ENCODE data around the gene HIPK2. TPM values are rescaled to one million over a fixed set of nuclear protein-coding genes. Genes with fewer than 3 reads are reported as not detected.

HIPK2 gene
- total RNA-seq, 2 donors from 2014 or later, result 95.1 to 125 TPM

DNA sequence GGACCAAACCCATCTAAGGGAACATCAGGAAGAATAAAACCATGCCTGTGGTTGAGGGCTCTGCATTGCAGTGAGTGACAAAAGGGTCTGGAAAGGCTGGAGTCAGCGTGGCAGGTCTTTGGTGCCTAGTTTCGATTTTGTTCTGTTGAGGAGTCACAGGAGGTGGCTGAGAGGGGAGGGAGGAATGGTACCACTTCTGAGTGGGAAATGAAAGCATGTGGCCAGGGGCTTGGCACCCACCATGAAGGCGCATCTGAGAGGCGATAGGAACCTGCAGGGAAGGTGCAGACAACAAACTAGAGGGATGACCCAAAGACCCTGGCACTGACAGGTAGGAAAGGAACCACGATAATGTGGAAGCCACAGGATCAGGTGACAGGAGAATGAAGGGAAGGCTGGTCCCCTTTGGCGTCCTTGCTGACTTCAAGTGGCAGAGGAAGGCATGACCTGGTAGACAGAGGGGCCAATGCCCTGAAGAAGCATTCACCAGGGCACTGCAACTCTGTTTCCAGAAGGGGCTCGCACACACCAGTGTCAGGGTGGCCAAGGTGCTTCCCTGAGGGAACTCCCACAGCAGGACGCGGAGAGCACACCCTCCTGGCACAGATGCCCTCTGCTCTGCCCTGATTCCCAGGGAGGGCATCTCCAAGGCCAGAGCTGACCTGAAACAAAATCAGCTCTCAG lies 41.7 kb downstream of the HIPK2 start:
- Histone ChIP-seq H3K27ac (ENCODE audit: low read depth, low read length) (no peak overlapping the region), H3K9me3 (ENCODE audit: control insufficient read depth, low read length) (peaks cover 6% of the 10 kb centered on the region), H3K36me3 (ENCODE audit: control insufficient read depth, insufficient read depth, low read length) (peaks cover 16% of the 10 kb centered on the region), H3K9ac (ENCODE audit: extremely low read depth, low read length, poor library complexity, severe bottlenecking) (no peak overlapping the region), H3K27me3 (ENCODE audit: control insufficient read depth, insufficient read depth, low read length, poor library complexity, severe bottlenecking) (no peaks in the 10 kb centered on the region), H3K4me1 (ENCODE audit: control insufficient read depth, insufficient read depth, low read length) (peaks cover 6% of the 10 kb centered on the region), H3K4me3 (ENCODE audit: low read length) (no peak overlapping the region)
- Mint-ChIP-seq H3K36me3 (ENCODE audit: low read depth) (peaks cover 15% of the 10 kb centered on the region), H3K27ac (no peak overlapping the region), H3K27me3 (ENCODE audit: insufficient read depth) (no peaks in the 10 kb centered on the region), H3K4me3 (no peak overlapping the region), H3K9me3 (peaks cover 4% of the 10 kb centered on the region), H3K4me1 (peaks cover 10% of the 10 kb centered on the region)
- DNase-seq, result peak; percentile 15
- 93 to 94% methylated on average over 7 to 9 of the region's 9 CpGs for WGBS, 2 experiments (ENCODE audit: insufficient coverage in 1 of 2, insufficient read length in 1 of 2)
- TF ChIP-seq, protein P1, sequence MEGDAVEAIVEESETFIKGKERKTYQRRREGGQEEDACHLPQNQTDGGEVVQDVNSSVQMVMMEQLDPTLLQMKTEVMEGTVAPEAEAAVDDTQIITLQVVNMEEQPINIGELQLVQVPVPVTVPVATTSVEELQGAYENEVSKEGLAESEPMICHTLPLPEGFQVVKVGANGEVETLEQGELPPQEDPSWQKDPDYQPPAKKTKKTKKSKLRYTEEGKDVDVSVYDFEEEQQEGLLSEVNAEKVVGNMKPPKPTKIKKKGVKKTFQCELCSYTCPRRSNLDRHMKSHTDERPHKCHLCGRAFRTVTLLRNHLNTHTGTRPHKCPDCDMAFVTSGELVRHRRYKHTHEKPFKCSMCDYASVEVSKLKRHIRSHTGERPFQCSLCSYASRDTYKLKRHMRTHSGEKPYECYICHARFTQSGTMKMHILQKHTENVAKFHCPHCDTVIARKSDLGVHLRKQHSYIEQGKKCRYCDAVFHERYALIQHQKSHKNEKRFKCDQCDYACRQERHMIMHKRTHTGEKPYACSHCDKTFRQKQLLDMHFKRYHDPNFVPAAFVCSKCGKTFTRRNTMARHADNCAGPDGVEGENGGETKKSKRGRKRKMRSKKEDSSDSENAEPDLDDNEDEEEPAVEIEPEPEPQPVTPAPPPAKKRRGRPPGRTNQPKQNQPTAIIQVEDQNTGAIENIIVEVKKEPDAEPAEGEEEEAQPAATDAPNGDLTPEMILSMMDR (conservative IDR thresholded peaks at IDR 0.05), result no peak

DNA sequence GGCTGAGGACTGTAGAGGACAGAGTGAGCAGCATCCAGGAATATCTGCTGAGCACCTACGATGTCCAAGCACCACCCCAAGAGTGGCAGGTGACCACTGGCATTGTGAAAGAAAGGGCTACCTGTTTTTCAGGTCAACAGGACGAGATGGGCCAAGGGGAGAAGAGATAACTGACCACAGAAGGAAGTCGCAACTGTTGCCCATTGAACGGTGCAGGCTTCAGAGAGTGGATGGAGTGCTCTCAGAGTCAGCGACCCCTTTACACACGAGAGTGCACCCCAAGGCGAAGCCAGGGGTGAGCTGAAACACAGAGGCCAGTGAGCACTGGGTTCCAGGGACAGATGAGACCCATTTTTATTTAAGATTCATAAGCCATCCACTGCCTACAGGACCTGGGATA lies 42.3 kb downstream of the HIPK2 start:
- DNase-seq, result peak; percentile 13
- peaks cover 6% of the 10 kb centered on the region for H3K9me3 ChIP-seq (ENCODE audit: control insufficient read depth, low read length)
- Mint-ChIP-seq H3K9me3 (peaks cover 4% of the 10 kb centered on the region), H3K4me3 (no peak overlapping the region), H3K4me1 (peaks cover 9% of the 10 kb centered on the region), H3K27me3 (ENCODE audit: insufficient read depth) (no peaks in the 10 kb centered on the region), H3K36me3 (ENCODE audit: low read depth) (peaks cover 15% of the 10 kb centered on the region), H3K27ac (no peak overlapping the region)
- H3K9ac ChIP-seq (ENCODE audit: extremely low read depth, low read length, poor library complexity, severe bottlenecking), result no peak overlapping the region
- TF ChIP-seq, protein P1 (conservative IDR thresholded peaks at IDR 0.05), result no peak
- peaks cover 6% of the 10 kb centered on the region for H3K4me1 ChIP-seq (ENCODE audit: control insufficient read depth, insufficient read depth, low read length)
- no peak overlapping the region for H3K4me3 ChIP-seq (ENCODE audit: low read length)
- no peak overlapping the region for H3K27ac ChIP-seq (ENCODE audit: low read depth, low read length)
- WGBS, 2 experiments (ENCODE audit: insufficient coverage in 1 of 2, insufficient read length in 1 of 2), result 95 to 99% methylated on average over 7 of the region's 7 CpGs
- H3K27me3 ChIP-seq (ENCODE audit: control insufficient read depth, insufficient read depth, low read length, poor library complexity, severe bottlenecking), result no peaks in the 10 kb centered on the region
- H3K36me3 ChIP-seq (ENCODE audit: control insufficient read depth, insufficient read depth, low read length), result peaks cover 20% of the 10 kb centered on the region

DNA sequence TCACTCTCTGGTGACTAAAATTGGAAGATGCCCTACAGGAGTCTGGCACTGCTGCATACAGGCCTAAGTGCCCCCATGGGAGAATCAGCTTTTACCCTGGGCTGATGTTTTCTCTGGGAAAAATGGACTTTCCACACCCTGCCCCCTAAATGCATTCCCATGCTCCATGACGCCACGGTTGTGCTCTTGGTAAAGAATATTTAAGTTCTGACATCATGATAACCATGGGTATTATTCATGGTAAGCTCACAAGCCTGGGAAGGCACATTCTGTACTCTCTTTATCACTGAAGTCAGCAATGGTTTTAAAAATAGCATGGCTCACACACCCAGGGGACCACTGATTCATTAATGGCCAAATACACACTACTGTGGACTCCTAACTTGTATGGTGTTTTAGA lies 43.4 kb downstream of the HIPK2 start:
- Mint-ChIP-seq H3K4me1 (peaks cover 9% of the 10 kb centered on the region), H3K9me3 (peaks cover 4% of the 10 kb centered on the region), H3K27ac (no peak overlapping the region), H3K27me3 (ENCODE audit: insufficient read depth) (no peaks in the 10 kb centered on the region), H3K36me3 (ENCODE audit: low read depth) (peaks cover 11% of the 10 kb centered on the region), H3K4me3 (no peak overlapping the region)
- H3K9me3 ChIP-seq (ENCODE audit: control insufficient read depth, low read length), result peaks cover 6% of the 10 kb centered on the region
- H3K9ac ChIP-seq (ENCODE audit: extremely low read depth, low read length, poor library complexity, severe bottlenecking), result no peak overlapping the region
- DNase-seq, result peak; percentile 10
- H3K4me1 ChIP-seq (ENCODE audit: control insufficient read depth, insufficient read depth, low read length), result peaks cover 6% of the 10 kb centered on the region
- TF ChIP-seq, protein P1 (conservative IDR thresholded peaks at IDR 0.05), result no peak
- no peak overlapping the region for H3K4me3 ChIP-seq (ENCODE audit: low read length)
- H3K27me3 ChIP-seq (ENCODE audit: control insufficient read depth, insufficient read depth, low read length, poor library complexity, severe bottlenecking), result no peaks in the 10 kb centered on the region
- WGBS, 2 experiments (ENCODE audit: insufficient coverage in 1 of 2, insufficient read length in 1 of 2), result 84 to 100% methylated on average over 2 of the region's 2 CpGs
- H3K27ac ChIP-seq (ENCODE audit: low read depth, low read length), result no peak overlapping the region
- H3K36me3 ChIP-seq (ENCODE audit: control insufficient read depth, insufficient read depth, low read length), result peaks cover 20% of the 10 kb centered on the region
